H1 (cell line): ENCODE results near the gene ARHGEF19. TPM values are rescaled to one million over a fixed set of nuclear protein-coding genes. Genes with fewer than 3 reads are reported as not detected.

Experiments
- CTCF ChIA-PET: fragments of 300-600 bp; sonication (Branson Sonifier 250); formaldehyde crosslinking; loops from one replicate; lab custom pipeline; 2021; ENCODE audit not compliant: partially characterized antibody; lab: Charles Lee
- POLR2A ChIA-PET: fragments of 300-600 bp; sonication (Branson Sonifier 250); formaldehyde crosslinking; loops from one replicate; lab custom pipeline; 2021; ENCODE audit warnings: inconsistent platforms; ENCODE audit not compliant: partially characterized antibody; lab: Charles Lee
- DNase-seq, 2 experiments: peaks; one replicate each; pipeline versions ENCODE4 v3.0.0 to v3.0.0-alpha.2; 2010 to 2022; ENCODE audit warnings: low spot score in 2 of 2, low read depth in 1 of 2, mixed read lengths in 1 of 2
- FAIRE-seq: peaks from 2 replicates; lab custom pipeline; 2011; peaks lifted over from hg19 to GRCh38; lab: Jason Lieb, UNC
- H2AFZ ChIP-seq: 2 replicates; pipeline ENCODE4 v1.8.1; 2012; ENCODE audit warnings: low read length, inconsistent platforms
- H2AK5ac ChIP-seq: 2 replicates; pipeline ENCODE4 v1.6.1; 2013; ENCODE audit warnings: low read depth, low read length
- H2BK120ac ChIP-seq: replicated peaks from 2 replicates; pipeline ENCODE3; 2013; ENCODE audit warnings: low read depth, low read length, inconsistent platforms
- H2BK12ac ChIP-seq: 2 replicates; pipeline ENCODE4 v1.6.1; 2013; ENCODE audit warnings: low read depth, low read length
- H2BK15ac ChIP-seq: 2 replicates; pipeline ENCODE4 v1.6.1; 2013; ENCODE audit warnings: low read length
- H2BK20ac ChIP-seq: 2 replicates; pipeline ENCODE4 v1.6.1; 2013; ENCODE audit warnings: low read length
- H2BK5ac ChIP-seq: 2 replicates; pipeline ENCODE4 v1.6.1; 2013; ENCODE audit warnings: low read depth, low read length
- H3K14ac ChIP-seq: 2 replicates; pipeline ENCODE4 v1.6.1; 2013; ENCODE audit warnings: inconsistent platforms; ENCODE audit not compliant: insufficient read length
- H3K18ac ChIP-seq: 2 replicates; pipeline ENCODE4 v1.6.1; 2013; ENCODE audit warnings: low read length; ENCODE audit errors: extremely low read depth
- H3K23ac ChIP-seq: 2 replicates; pipeline ENCODE4 v1.6.1; 2013; ENCODE audit warnings: inconsistent platforms; ENCODE audit not compliant: insufficient read length
- H3K23me2 ChIP-seq: 2 replicates; pipeline ENCODE4 v1.6.1; 2013; ENCODE audit warnings: low read depth, low read length
- H3K27ac ChIP-seq: 2 replicates; pipeline ENCODE4 v1.6.1; 2011; ENCODE audit warnings: low read depth, low read length, inconsistent platforms
- H3K27me3 ChIP-seq, 4 experiments: replicated peaks in 1 of 4; 1 replicate in 1 of 4; 2 replicates in 3 of 4; pipeline versions ENCODE4 v1.6.1 to v1.8.1; 2011 to 2013; ENCODE audit warnings: low read length in 3 of 4, mild to moderate bottlenecking in 3 of 4, inconsistent platforms in 2 of 4, mixed read lengths in 2 of 4, moderate library complexity in 1 of 4; ENCODE audit not compliant: control insufficient read depth in 3 of 4, insufficient read depth in 3 of 4; ENCODE audit errors: extremely low read depth in 1 of 4
- H3K36me3 ChIP-seq, 4 experiments: 2 replicates each; pipeline versions ENCODE4 v1.6.1 to v1.8.1; 2011 to 2013; ENCODE audit warnings: mild to moderate bottlenecking in 4 of 4, low read length in 3 of 4, moderate library complexity in 2 of 4, control low read depth in 1 of 4, inconsistent platforms in 1 of 4; ENCODE audit not compliant: insufficient read depth in 4 of 4, control insufficient read depth in 2 of 4
- H3K4ac ChIP-seq: replicated peaks from 2 replicates; pipeline ENCODE3; 2013; ENCODE audit warnings: low read length, low read depth, mixed read lengths, inconsistent platforms; ENCODE audit not compliant: insufficient read length
- H3K4me1 ChIP-seq, 4 experiments: replicated peaks in 1 of 4; 1 replicate in 1 of 4; 2 replicates in 3 of 4; pipeline versions ENCODE4 v1.6.1 to v1.8.1; 2011 to 2013; ENCODE audit warnings: low read length in 3 of 4, inconsistent platforms in 2 of 4, mixed read lengths in 1 of 4; ENCODE audit not compliant: insufficient read depth in 4 of 4, control insufficient read depth in 3 of 4
- H3K4me2 ChIP-seq, 2 experiments: 2 replicates each; pipeline versions ENCODE4 v1.6.1 to v1.8.1; 2011 to 2013; ENCODE audit warnings: low read depth in 2 of 2, low read length in 2 of 2, control low read depth in 1 of 2, inconsistent platforms in 1 of 2, mild to moderate bottlenecking in 1 of 2; ENCODE audit not compliant: insufficient read depth in 1 of 2
- H3K4me3 ChIP-seq, 4 experiments: fragments of 200-600, 300-600 bp in 1 of 4; sonication (generic), shearing (Covaris generic), sonication (Bioruptor Twin) in 1 of 4; 2 replicates each; pipeline versions ENCODE4 v1.5.1 to v1.8.1; 2011 to 2016; ENCODE audit warnings: low read length in 4 of 4, low read depth in 3 of 4, control low read depth in 2 of 4, inconsistent platforms in 2 of 4, mild to moderate bottlenecking in 2 of 4, mixed read lengths in 1 of 4, moderate library complexity in 1 of 4; ENCODE audit not compliant: insufficient read depth in 2 of 4; ENCODE audit errors: extremely low read depth in 1 of 4
- H3K56ac ChIP-seq: replicated peaks from 2 replicates; pipeline ENCODE3; 2013; ENCODE audit warnings: low read depth, mild to moderate bottlenecking, mixed read lengths, low read length, inconsistent platforms; ENCODE audit not compliant: insufficient read length
- H3K79me1 ChIP-seq: 2 replicates; pipeline ENCODE4 v1.6.1; 2013; ENCODE audit warnings: low read depth, low read length, control low read depth
- H3K79me2 ChIP-seq, 2 experiments: 2 replicates each; pipeline versions ENCODE4 v1.6.1 to v1.8.1; 2012 to 2013; ENCODE audit warnings: low read length in 2 of 2, mild to moderate bottlenecking in 2 of 2, inconsistent platforms in 1 of 2; ENCODE audit not compliant: insufficient read depth in 2 of 2, control insufficient read depth in 1 of 2
- H3K9ac ChIP-seq, 4 experiments: replicated peaks in 1 of 4; 1 replicate in 1 of 4; 2 replicates in 3 of 4; pipeline versions ENCODE4 v1.6.1 to v1.8.1; 2011 to 2013; ENCODE audit warnings: low read depth in 3 of 4, low read length in 3 of 4, control low read depth in 2 of 4, mild to moderate bottlenecking in 2 of 4, moderate library complexity in 2 of 4, inconsistent platforms in 1 of 4; ENCODE audit errors: extremely low read depth in 1 of 4
- H3K9me3 ChIP-seq, 2 experiments: 2 replicates each; pipeline versions ENCODE4 v1.6.1 to v1.8.1; 2012 to 2013; ENCODE audit warnings: mild to moderate bottlenecking in 2 of 2, moderate library complexity in 2 of 2, control low read depth in 1 of 2, inconsistent platforms in 1 of 2, low read depth in 1 of 2, low read length in 1 of 2, mixed read lengths in 1 of 2; ENCODE audit not compliant: insufficient read depth in 2 of 2
- H4K20me1 ChIP-seq, 2 experiments: replicated peaks in 1 of 2; 2 replicates each; pipeline versions ENCODE3 to v1.8.1; 2011 to 2013; ENCODE audit warnings: inconsistent platforms in 2 of 2, low read length in 2 of 2, mild to moderate bottlenecking in 1 of 2; ENCODE audit not compliant: insufficient read depth in 2 of 2, control insufficient read depth in 1 of 2
- H4K5ac ChIP-seq: 2 replicates; pipeline ENCODE4 v1.6.1; 2013; ENCODE audit warnings: low read length, low read depth, mixed read lengths, inconsistent platforms; ENCODE audit not compliant: insufficient read length
- H4K8ac ChIP-seq: 2 replicates; pipeline ENCODE4 v1.8.0; 2013; ENCODE audit warnings: mild to moderate bottlenecking, moderate library complexity, low read length, inconsistent platforms; ENCODE audit not compliant: insufficient read depth; ENCODE audit errors: extremely low read depth
- H4K91ac ChIP-seq: replicated peaks from 2 replicates; pipeline ENCODE3; 2013; ENCODE audit warnings: low read length, mixed read lengths, inconsistent platforms; ENCODE audit not compliant: insufficient read length
- ATF2 ChIP-seq: IDR thresholded peaks from 2 replicates; pipeline ENCODE4 v1.6.1; 2012; ENCODE audit warnings: low read length, inconsistent platforms
- CHD1 ChIP-seq: IDR thresholded peaks from 2 replicates; pipeline ENCODE4 v1.6.1; 2012; ENCODE audit warnings: low read depth, low read length, improper control_type of control experiment
- FOSL1 ChIP-seq: IDR thresholded peaks from 2 replicates; pipeline ENCODE4 v1.6.1; 2011; ENCODE audit warnings: mild to moderate bottlenecking, low read depth, low read length, moderate library complexity; ENCODE audit not compliant: insufficient read depth
- JUN ChIP-seq: IDR thresholded peaks from 2 replicates; pipeline ENCODE4 v1.6.1; 2011; ENCODE audit warnings: low read depth, mild to moderate bottlenecking, improper control_type of control experiment, low read length
- NRF1 ChIP-seq: IDR thresholded peaks from 2 replicates; pipeline ENCODE4 v1.6.1; 2011; ENCODE audit warnings: mild to moderate bottlenecking, low read depth, low read length, improper control_type of control experiment
- RBBP5 ChIP-seq: IDR thresholded peaks from 2 replicates; pipeline ENCODE4 v1.7.1; 2012; ENCODE audit warnings: low read depth, mild to moderate bottlenecking, inconsistent platforms, low read length, moderate library complexity, borderline replicate concordance
- SRF ChIP-seq: IDR thresholded peaks from 2 replicates; pipeline ENCODE4 v1.6.1; 2011; ENCODE audit warnings: mild to moderate bottlenecking, low read depth, low read length, moderate library complexity
- SUZ12 ChIP-seq: fragments of 200-600 bp; sonication (generic); IDR thresholded peaks from 2 replicates; pipeline ENCODE4 v1.6.1; 2012; ENCODE audit warnings: mild to moderate bottlenecking, inconsistent platforms, low read length, moderate library complexity, mixed read lengths
- YY1 ChIP-seq: IDR thresholded peaks from 2 replicates; pipeline ENCODE4 v1.6.1; 2011; ENCODE audit warnings: low read depth, mild to moderate bottlenecking, low read length
- WGBS, 2 experiments: shearing (Covaris generic) in 1 of 2; methylation state at CpG; one replicate each; pipeline versions ENCODE4 v1.1.6 to v1.1.7; 2013 to 2015; ENCODE audit warnings: low lambda C conversion rate in 2 of 2, mixed read lengths in 2 of 2, inconsistent platforms in 1 of 2, low coverage in 1 of 2, missing lambda C conversion rate in 1 of 2; ENCODE audit not compliant: insufficient replicate concordance in 2 of 2, insufficient coverage in 1 of 2, insufficient read length in 1 of 2; ENCODE audit errors: extremely low coverage in 1 of 2, missing lambda C conversion rate in 1 of 2; 5-methylcytosine and 5-hydroxymethylcytosine counted together
- polyA plus RNA-seq, 7 experiments: library from polyadenylated mRNA; depleted of rRNA in 3 of 7; stranded (reverse) in 5 of 7; unstranded in 2 of 7; fragments of >200 nt in 5 of 7; fragments of 200-250 nt in 2 of 7; gene quantifications; 1 replicate in 5 of 7; 2 replicates in 1 of 7; 4 replicates in 1 of 7; pipeline versions ENCODE4 v1.2.1 to v1.2.3, GENCODE V29; 2011 to 2013; ENCODE audit warnings: missing spikeins in 2 of 7, mixed read lengths in 2 of 7
- total RNA-seq: library from RNA; stranded (reverse); fragmentation: NEBNext Ultra II Directional; extraction: Animal tissue kit (Norgen Biotek cat#: 25700); gene quantifications from 2 replicates; pipeline ENCODE4 v1.2.1, GENCODE V29; 2021
- TF ChIP-seq, protein P1 (sequence below), 3 experiments: IDR thresholded peaks; 1 replicate in 2 of 3; 2 replicates in 1 of 3; pipeline versions ENCODE4 v1.5.1 to v1.6.1; 2011; ENCODE audit warnings: low read length in 3 of 3, mild to moderate bottlenecking in 3 of 3, inconsistent platforms in 2 of 3, low read depth in 1 of 3, moderate library complexity in 1 of 3; ENCODE audit not compliant: insufficient read depth in 1 of 3; ENCODE audit errors: control extremely low read depth in 1 of 3

ARHGEF19 gene
- total and polyA plus RNA-seq, 2 of the 8 experiments (the other 6 are each of a cell fraction or from before 2014, with no cell fraction given), result 47.5 to 56.4 TPM

DNA sequence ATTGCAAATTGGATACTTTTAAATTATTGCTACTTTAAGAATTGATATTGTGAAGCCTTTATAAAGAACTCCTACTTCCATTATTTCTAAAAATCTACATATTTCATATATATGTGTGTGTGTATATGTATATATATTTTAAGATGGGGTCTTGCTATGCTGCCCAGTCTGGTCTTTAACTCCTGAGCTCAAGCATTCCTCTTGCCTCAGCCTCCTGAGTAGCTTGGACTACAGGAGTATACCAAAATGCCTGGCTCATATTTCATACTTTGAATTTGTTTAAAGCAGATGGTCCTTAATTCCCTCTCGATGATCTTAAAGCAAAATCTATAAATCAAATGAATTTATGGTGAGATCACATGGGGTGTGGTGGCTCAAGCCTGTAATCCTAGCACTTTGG lies 49.6 kb upstream of the ARHGEF19 start:
- Histone ChIP-seq H2BK12ac (no peak overlapping the region), H2BK15ac (no peak overlapping the region), H3K4me3 (no peak overlapping the region), H3K14ac (no peak overlapping the region), H2AFZ (no peak overlapping the region), H3K9ac (no peak overlapping the region), H2BK120ac (no peak overlapping the region), H3K36me3 (no peaks in the 10 kb centered on the region), H3K27me3 (no peaks in the 10 kb centered on the region), H3K18ac (no peak overlapping the region), H3K23ac (no peak overlapping the region), H2BK20ac (no peak overlapping the region), H4K5ac (no peak overlapping the region), H3K23me2 (no peaks in the 10 kb centered on the region), H2AK5ac (no peak overlapping the region), H2BK5ac (no peak overlapping the region), H3K56ac (no peak overlapping the region), H3K9me3 (no peaks in the 10 kb centered on the region), H4K91ac (no peak overlapping the region), H3K79me2 (peaks cover 0 to 3% of the 10 kb centered on the region in 2 experiments; a peak in 1 of 4 replicates), H3K4me1 (no peaks in the 10 kb centered on the region; a peak in 1 of 7 replicates), H4K20me1 (no peaks in the 10 kb centered on the region), H3K27ac (no peak overlapping the region), H3K4me2 (no peak overlapping the region), H3K4ac (no peak overlapping the region), H3K79me1 (no peaks in the 10 kb centered on the region; the same call in 1 of the 2 replicates), H4K8ac (no peak overlapping the region)
- FAIRE-seq, result no peak
- ChIA-PET POLR2A (no interaction called here), CTCF (interaction anchor here (1.0 to 3.5 kb wide), 2 partner anchors 17 to 183 kb away, joined by 3 to 14 read pairs; no protein-coding TSS in a partner anchor)
- WGBS, 2 experiments, result 100% methylated on average over 1 of the region's 1 CpG; no CpG with 5 or more reads in 1 of the 2 experiments
- no peak for DNase-seq
- TF ChIP-seq NRF1 (no peak), ATF2 (no peak), SRF (no peak), CHD1 (no peak), JUN (no peak), YY1 (no peak), FOSL1 (no peak), RBBP5 (no peak), SUZ12 (no peak)
- TF ChIP-seq, protein P1, sequence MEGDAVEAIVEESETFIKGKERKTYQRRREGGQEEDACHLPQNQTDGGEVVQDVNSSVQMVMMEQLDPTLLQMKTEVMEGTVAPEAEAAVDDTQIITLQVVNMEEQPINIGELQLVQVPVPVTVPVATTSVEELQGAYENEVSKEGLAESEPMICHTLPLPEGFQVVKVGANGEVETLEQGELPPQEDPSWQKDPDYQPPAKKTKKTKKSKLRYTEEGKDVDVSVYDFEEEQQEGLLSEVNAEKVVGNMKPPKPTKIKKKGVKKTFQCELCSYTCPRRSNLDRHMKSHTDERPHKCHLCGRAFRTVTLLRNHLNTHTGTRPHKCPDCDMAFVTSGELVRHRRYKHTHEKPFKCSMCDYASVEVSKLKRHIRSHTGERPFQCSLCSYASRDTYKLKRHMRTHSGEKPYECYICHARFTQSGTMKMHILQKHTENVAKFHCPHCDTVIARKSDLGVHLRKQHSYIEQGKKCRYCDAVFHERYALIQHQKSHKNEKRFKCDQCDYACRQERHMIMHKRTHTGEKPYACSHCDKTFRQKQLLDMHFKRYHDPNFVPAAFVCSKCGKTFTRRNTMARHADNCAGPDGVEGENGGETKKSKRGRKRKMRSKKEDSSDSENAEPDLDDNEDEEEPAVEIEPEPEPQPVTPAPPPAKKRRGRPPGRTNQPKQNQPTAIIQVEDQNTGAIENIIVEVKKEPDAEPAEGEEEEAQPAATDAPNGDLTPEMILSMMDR (IDR thresholded peaks at IDR 0.05; ENCODE audit: control extremely low read depth in 1 of 3, insufficient read depth in 1 of 3, low read depth in 1 of 3, low read length in 3 of 3), result no peak
